Measurements from ENCODE around the gene RAI14.

DNA sequence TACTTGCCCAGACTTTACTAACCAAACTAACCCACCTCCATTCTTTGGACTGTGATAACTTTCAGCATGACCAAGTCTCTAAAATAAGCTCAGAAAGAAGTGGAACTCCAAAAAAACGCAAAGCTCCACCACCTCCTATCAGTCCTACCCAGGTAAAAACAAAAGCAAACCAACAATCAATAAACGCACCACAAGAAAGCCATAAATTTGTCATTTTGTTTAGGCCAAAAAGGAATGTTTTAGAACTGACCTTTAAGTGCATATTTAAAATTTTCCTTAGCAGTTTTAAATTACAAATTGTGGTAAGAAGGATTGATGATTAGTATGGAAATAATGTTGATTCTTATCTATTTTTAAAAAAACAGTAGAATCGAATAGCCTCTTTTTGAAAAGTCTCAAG lies 157.4 kb downstream of the RAI14 start:
- TF ChIP-seq, protein P1, sequence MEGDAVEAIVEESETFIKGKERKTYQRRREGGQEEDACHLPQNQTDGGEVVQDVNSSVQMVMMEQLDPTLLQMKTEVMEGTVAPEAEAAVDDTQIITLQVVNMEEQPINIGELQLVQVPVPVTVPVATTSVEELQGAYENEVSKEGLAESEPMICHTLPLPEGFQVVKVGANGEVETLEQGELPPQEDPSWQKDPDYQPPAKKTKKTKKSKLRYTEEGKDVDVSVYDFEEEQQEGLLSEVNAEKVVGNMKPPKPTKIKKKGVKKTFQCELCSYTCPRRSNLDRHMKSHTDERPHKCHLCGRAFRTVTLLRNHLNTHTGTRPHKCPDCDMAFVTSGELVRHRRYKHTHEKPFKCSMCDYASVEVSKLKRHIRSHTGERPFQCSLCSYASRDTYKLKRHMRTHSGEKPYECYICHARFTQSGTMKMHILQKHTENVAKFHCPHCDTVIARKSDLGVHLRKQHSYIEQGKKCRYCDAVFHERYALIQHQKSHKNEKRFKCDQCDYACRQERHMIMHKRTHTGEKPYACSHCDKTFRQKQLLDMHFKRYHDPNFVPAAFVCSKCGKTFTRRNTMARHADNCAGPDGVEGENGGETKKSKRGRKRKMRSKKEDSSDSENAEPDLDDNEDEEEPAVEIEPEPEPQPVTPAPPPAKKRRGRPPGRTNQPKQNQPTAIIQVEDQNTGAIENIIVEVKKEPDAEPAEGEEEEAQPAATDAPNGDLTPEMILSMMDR (IDR thresholded peaks at IDR 0.05; ENCODE audit: extremely low read depth in 1 of 2, insufficient read depth in 1 of 2, low read depth in 1 of 2, low read length in 2 of 2), result no peak
- TF ChIP-seq GATA2 (IDR thresholded peaks at IDR 0.05; ENCODE audit: insufficient read depth, insufficient read length, low read depth, low read length), result no peak
- no peak for TF ChIP-seq EZH2 (IDR thresholded peaks at IDR 0.05; ENCODE audit: borderline replicate concordance, low read depth, low read length, severe bottlenecking)
- TF ChIP-seq JUN (IDR thresholded peaks at IDR 0.05; ENCODE audit: borderline replicate concordance, insufficient read depth, insufficient read length, low read depth), result no peak
- TF ChIP-seq POLR2A (IDR thresholded peaks at IDR 0.05; ENCODE audit: low read depth, low read length), result no peak
- TF ChIP-seq POLR2AphosphoS5 (IDR thresholded peaks at IDR 0.05; ENCODE audit: insufficient read depth, low read depth, low read length), result no peak
- TF ChIP-seq FOS (IDR thresholded peaks at IDR 0.05; ENCODE audit: borderline replicate concordance, insufficient read depth, low read length), result no peak
- TF ChIP-seq, protein P2, sequence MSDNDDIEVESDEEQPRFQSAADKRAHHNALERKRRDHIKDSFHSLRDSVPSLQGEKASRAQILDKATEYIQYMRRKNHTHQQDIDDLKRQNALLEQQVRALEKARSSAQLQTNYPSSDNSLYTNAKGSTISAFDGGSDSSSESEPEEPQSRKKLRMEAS (IDR thresholded peaks at IDR 0.05; ENCODE audit: insufficient read depth, insufficient read length), result no peak
- TF ChIP-seq MYC (IDR thresholded peaks at IDR 0.05; ENCODE audit: low read depth, low read length), result no peak

Measured in endothelial cell of umbilical vein (primary cell).